ENCODE data around the gene C2orf68.
"Not testable (repeated sequence)": the region's sequence is repeated elsewhere in the genome, so short reads cannot be mapped to it uniquely, and the experiment has no call there.

The C2orf68 gene

DNA sequence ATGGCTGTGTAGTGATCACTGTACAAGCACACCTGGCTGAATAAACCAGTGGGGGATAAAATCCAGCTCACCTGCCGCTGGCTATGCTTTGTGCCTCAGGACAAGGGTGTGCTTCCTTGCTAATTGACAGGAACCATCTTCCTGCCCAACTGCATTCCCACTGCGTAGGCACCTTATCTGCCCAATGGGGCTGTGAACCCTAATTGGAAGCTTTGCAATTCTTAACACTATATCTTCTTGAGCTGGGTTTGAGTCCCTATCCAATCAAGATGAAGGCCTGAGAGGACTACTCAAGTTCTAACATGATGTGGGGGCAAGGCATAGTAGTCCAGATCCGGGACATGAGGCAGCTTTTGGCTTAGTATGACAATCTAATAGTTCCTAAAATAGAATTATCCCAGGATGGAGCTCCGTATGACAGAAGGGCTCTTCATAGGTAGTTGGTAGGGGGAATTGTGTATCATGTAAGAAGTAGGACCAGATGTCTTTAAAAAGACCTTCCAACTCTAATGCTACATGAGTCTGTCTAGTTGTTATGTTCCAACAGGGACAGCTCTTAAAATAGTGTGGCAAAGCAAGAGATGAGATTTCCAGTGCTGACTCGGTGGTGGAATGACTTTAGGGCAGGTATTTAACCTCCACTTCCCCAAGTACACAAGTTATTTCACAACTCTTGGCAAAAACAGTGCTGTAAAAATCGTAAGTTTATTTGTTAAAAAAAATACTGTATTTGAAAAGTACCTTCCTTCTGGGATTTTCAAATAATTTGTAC is 7.1 kb downstream of the C2orf68 start:
- Histone ChIP-seq H3K9me3 (ENCODE audit: low read length) (no peaks in the 10 kb centered on the region), H3K9ac (ENCODE audit: low read length) (no peak overlapping the region), H3K27me3 (ENCODE audit: control insufficient read depth in 1 of 2, insufficient read depth in 2 of 2, low read length in 2 of 2) (no peaks in the 10 kb centered on the region), H3K4me3 (ENCODE audit: low read depth in 1 of 2, low read length in 2 of 2) (no peak overlapping the region), H3K4me1 (ENCODE audit: insufficient read depth, low read length) (peaks cover 49% of the 10 kb centered on the region), H3K27ac (ENCODE audit: low read depth, low read length) (no peak overlapping the region), H3K36me3 (ENCODE audit: insufficient read depth, low read length) (peaks cover 45% of the 10 kb centered on the region)

GRCh38 chr2:85604133-85604444 is 7.8 kb downstream of the C2orf68 start:
- H3K27ac ChIP-seq (ENCODE audit: low read depth, low read length); H3K9ac ChIP-seq (ENCODE audit: low read length); H3K27me3 ChIP-seq (ENCODE audit: control insufficient read depth in 1 of 2, insufficient read depth in 2 of 2, low read length in 2 of 2); H3K9me3 ChIP-seq (ENCODE audit: low read length); H3K4me3 ChIP-seq (ENCODE audit: low read depth in 1 of 2, low read length in 2 of 2): not testable (repeated sequence)
- peaks cover 42% of the 10 kb centered on the region for H3K36me3 ChIP-seq (ENCODE audit: insufficient read depth, low read length)
- peaks cover 46% of the 10 kb centered on the region for H3K4me1 ChIP-seq (ENCODE audit: insufficient read depth, low read length)

- Histone ChIP-seq H3K9ac (ENCODE audit: low read length) (peak within 1 kb of the TSS; percentile 81), H3K4me3 (ENCODE audit: low read depth in 1 of 2, low read length in 2 of 2) (peak within 1 kb of the TSS; percentile 79 to 93), H3K4me1 (ENCODE audit: insufficient read depth, low read length) (peaks cover 42% of the 10 kb centered on the region), H3K36me3 (ENCODE audit: insufficient read depth, low read length) (peaks cover 42% of the 10 kb centered on the region), H3K9me3 (ENCODE audit: low read length) (no peaks in the 10 kb centered on the region), H3K27me3 (ENCODE audit: control insufficient read depth in 1 of 2, insufficient read depth in 2 of 2, low read length in 2 of 2) (no peaks in the 10 kb centered on the region), H3K27ac (ENCODE audit: low read depth, low read length) (peak within 1 kb of the TSS; percentile 88)
Measured at GRCh38 chr2:85602476-85603234, 9.2 kb downstream of the C2orf68 start, which contains the start of gene TMEM150A. Gene TMEM150A (minus strand): TSS chr2:85602698. CDS start chr2:85601948, 750 bp downstream.

DNA sequence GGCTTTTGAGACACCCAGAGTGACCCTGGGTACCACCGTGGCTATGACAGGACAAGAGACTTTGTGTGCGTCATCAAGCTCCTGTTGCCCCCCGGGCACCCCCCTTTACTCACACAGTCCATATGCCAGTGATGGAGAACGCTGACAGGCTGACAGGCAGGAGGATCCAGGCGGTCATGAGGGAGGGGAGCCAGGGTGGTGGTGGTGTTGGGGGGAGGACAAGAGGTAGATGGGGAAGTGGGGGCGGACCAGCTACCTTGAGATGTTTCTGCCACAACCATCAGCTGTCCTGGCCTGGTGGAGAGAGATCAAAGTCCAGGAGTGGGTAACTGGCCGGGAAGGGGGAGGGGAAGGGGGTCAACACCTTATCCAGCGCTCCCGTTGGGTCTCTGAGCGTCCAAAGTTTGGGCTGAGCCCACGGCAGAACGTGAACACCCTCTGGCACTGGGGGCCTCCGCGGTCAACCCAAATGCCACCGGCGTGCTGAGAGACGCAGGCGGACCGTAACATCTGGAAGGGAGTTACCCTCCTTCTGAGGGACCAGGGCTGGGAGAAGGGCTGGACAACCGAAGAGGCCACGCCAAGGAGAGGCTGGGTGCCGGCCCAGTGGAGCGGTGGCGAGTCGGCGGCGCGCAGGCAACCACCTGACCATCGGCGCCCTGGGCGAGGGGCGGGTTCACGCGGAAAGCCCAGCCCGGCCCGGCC is 9.9 kb downstream of the C2orf68 start:
- H3K4me1 ChIP-seq (ENCODE audit: insufficient read depth, low read length): peaks cover 43% of the 10 kb centered on the region
- no peaks in the 10 kb centered on the region for H3K9me3 ChIP-seq (ENCODE audit: low read length)
- peak overlapping the region; percentile 79 to 93 for H3K4me3 ChIP-seq (ENCODE audit: low read depth in 1 of 2, low read length in 2 of 2)
- H3K27me3 ChIP-seq (ENCODE audit: control insufficient read depth in 1 of 2, insufficient read depth in 2 of 2, low read length in 2 of 2): no peaks in the 10 kb centered on the region
- peaks cover 42% of the 10 kb centered on the region for H3K36me3 ChIP-seq (ENCODE audit: insufficient read depth, low read length)
- H3K9ac ChIP-seq (ENCODE audit: low read length): peak overlapping the region; percentile 81
- H3K27ac ChIP-seq (ENCODE audit: low read depth, low read length): peak overlapping the region; percentile 88

- peaks cover 47% of the 10 kb centered on the region for H3K36me3 ChIP-seq (ENCODE audit: insufficient read depth, low read length)
- peak overlapping the region; percentile 79 to 93 for H3K4me3 ChIP-seq (ENCODE audit: low read depth in 1 of 2, low read length in 2 of 2)
- H3K9me3 ChIP-seq (ENCODE audit: low read length): no peaks in the 10 kb centered on the region
- H3K27me3 ChIP-seq (ENCODE audit: control insufficient read depth in 1 of 2, insufficient read depth in 2 of 2, low read length in 2 of 2): no peaks in the 10 kb centered on the region
- H3K4me1 ChIP-seq (ENCODE audit: insufficient read depth, low read length): peaks cover 49% of the 10 kb centered on the region
- peak overlapping the region; percentile 81 for H3K9ac ChIP-seq (ENCODE audit: low read length)
- H3K27ac ChIP-seq (ENCODE audit: low read depth, low read length): peak overlapping the region; percentile 88
Measured at GRCh38 chr2:85600951-85601770, 10.7 kb downstream of the C2orf68 start.

DNA sequence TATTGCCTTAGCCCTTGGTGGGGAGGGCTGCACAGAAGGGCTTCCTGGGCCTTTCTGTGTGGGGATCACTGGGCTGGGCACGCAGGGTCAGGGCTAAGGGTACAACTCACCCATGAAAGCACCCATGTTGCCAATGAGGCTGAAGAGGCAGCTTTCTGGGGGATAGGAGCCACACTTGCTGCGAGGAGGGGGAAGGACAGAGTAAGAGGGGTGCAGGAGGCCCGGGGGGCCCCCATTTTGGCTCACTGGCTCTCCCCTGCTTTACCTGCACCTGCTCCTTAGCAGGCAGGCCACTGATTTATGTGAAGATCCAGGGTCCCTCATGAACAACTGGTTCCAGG is 11.7 kb downstream of the C2orf68 start:
- H3K9ac ChIP-seq (ENCODE audit: low read length): no peak overlapping the region
- H3K27ac ChIP-seq (ENCODE audit: low read depth, low read length): no peak overlapping the region
- H3K27me3 ChIP-seq (ENCODE audit: control insufficient read depth in 1 of 2, insufficient read depth in 2 of 2, low read length in 2 of 2): no peaks in the 10 kb centered on the region
- H3K9me3 ChIP-seq (ENCODE audit: low read length): no peaks in the 10 kb centered on the region
- H3K4me3 ChIP-seq (ENCODE audit: low read depth in 1 of 2, low read length in 2 of 2): no peak overlapping the region
- peaks cover 42% of the 10 kb centered on the region for H3K36me3 ChIP-seq (ENCODE audit: insufficient read depth, low read length)
- peaks cover 41% of the 10 kb centered on the region for H3K4me1 ChIP-seq (ENCODE audit: insufficient read depth, low read length)

GRCh38 chr2:85599468-85600234 is 12.2 kb downstream of the C2orf68 start:
- Histone ChIP-seq H3K27ac (ENCODE audit: low read depth, low read length) (no peak overlapping the region), H3K9ac (ENCODE audit: low read length) (no peak overlapping the region), H3K4me3 (ENCODE audit: low read depth in 1 of 2, low read length in 2 of 2) (no peak overlapping the region), H3K9me3 (ENCODE audit: low read length) (no peaks in the 10 kb centered on the region), H3K27me3 (ENCODE audit: control insufficient read depth in 1 of 2, insufficient read depth in 2 of 2, low read length in 2 of 2) (no peaks in the 10 kb centered on the region), H3K4me1 (ENCODE audit: insufficient read depth, low read length) (peaks cover 40% of the 10 kb centered on the region), H3K36me3 (ENCODE audit: insufficient read depth, low read length) (peaks cover 40% of the 10 kb centered on the region)

DNA sequence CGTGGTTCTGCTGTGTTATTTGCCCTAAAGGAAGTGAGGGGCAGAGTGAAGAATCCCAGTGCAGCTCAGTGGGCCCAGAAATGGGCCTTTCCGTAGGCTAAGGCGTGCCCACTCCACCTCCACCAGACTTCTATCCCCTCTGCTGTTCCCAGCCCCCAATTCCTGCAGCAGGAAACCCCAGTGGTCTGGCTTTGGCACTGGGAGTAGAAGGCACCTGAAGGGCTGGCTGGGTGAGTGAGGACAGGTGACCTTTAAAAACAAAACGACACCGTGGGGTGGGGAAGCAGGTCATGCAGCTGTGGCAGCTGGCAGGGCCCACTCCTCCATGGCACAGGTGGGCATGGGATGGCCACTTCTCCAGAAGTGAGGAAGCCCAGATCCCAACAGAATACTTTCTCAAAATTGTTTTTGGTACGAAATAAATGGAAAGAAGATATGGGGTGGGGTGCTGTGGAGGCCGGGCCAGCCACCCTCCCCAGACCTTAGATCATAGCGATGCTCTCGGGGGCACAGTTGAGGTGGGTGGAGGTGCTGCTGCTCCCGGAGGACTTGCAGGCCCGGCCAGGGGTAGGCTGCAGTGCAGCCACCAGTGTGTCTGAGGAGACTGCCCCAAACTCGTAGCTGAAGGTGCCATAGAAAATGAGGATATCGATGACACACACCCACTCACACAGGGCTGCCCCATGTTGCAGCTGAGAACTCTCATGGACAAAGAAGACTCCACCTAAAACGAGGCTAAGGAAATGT is 13.1 kb downstream of the C2orf68 start:
- no peaks in the 10 kb centered on the region for H3K27me3 ChIP-seq (ENCODE audit: control insufficient read depth in 1 of 2, insufficient read depth in 2 of 2, low read length in 2 of 2)
- peaks cover 38% of the 10 kb centered on the region for H3K4me1 ChIP-seq (ENCODE audit: insufficient read depth, low read length)
- H3K27ac ChIP-seq (ENCODE audit: low read depth, low read length): no peak overlapping the region
- H3K9ac ChIP-seq (ENCODE audit: low read length): no peak overlapping the region
- no peak overlapping the region for H3K4me3 ChIP-seq (ENCODE audit: low read depth in 1 of 2, low read length in 2 of 2)
- peaks cover 38% of the 10 kb centered on the region for H3K36me3 ChIP-seq (ENCODE audit: insufficient read depth, low read length)
- H3K9me3 ChIP-seq (ENCODE audit: low read length): no peaks in the 10 kb centered on the region

- no peak overlapping the region for H3K4me3 ChIP-seq (ENCODE audit: low read depth in 1 of 2, low read length in 2 of 2)
- H3K27ac ChIP-seq (ENCODE audit: low read depth, low read length): no peak overlapping the region
- H3K9ac ChIP-seq (ENCODE audit: low read length): peak overlapping the region; percentile 20
- no peaks in the 10 kb centered on the region for H3K9me3 ChIP-seq (ENCODE audit: low read length)
- peaks cover 38% of the 10 kb centered on the region for H3K36me3 ChIP-seq (ENCODE audit: insufficient read depth, low read length)
- H3K27me3 ChIP-seq (ENCODE audit: control insufficient read depth in 1 of 2, insufficient read depth in 2 of 2, low read length in 2 of 2): no peaks in the 10 kb centered on the region
- peaks cover 37% of the 10 kb centered on the region for H3K4me1 ChIP-seq (ENCODE audit: insufficient read depth, low read length)
Measured at GRCh38 chr2:85597241-85597640, 14.6 kb downstream of the C2orf68 start.

GRCh38 chr2:85596486-85597143 is 15.3 kb downstream of the C2orf68 start:
- Histone ChIP-seq H3K36me3 (ENCODE audit: insufficient read depth, low read length) (peaks cover 38% of the 10 kb centered on the region), H3K4me1 (ENCODE audit: insufficient read depth, low read length) (peaks cover 36% of the 10 kb centered on the region), H3K9ac (ENCODE audit: low read length) (peak overlapping the region; percentile 96), H3K27me3 (ENCODE audit: control insufficient read depth in 1 of 2, insufficient read depth in 2 of 2, low read length in 2 of 2) (no peaks in the 10 kb centered on the region), H3K4me3 (ENCODE audit: low read depth in 1 of 2, low read length in 2 of 2) (peak overlapping the region; percentile 75 to 97), H3K27ac (ENCODE audit: low read depth, low read length) (peak overlapping the region; percentile 96), H3K9me3 (ENCODE audit: low read length) (no peaks in the 10 kb centered on the region)
